ENCODE results near the gene KCNIP1. TPM values are rescaled to one million over a fixed set of nuclear protein-coding genes. Genes with fewer than 3 reads are reported as not detected.

KCNIP1 gene
- polyA plus RNA-seq, 2 of the 4 experiments (the other 2 are of a cell fraction): not detected

DNA sequence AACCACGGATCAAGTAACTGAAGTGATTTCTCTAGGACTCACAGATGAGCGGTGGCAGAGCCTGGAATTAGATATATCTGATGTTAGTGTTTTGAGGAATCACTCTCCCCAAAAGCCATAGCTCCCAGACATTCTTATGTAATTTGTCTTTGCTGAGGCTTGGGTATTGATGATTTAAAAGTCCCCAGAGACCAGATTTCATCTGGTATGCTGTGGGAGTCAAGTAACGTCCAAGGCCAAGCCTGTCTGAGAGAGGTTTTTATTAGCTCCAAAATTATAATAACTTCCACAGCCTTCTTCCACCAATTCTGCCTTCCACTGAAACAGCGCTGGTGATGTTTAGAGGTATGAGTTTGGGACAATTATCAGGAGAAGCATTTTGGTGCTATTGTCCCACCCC, 21.3 kb upstream of the KCNIP1 start:
- FAIRE-seq: no peak

DNA sequence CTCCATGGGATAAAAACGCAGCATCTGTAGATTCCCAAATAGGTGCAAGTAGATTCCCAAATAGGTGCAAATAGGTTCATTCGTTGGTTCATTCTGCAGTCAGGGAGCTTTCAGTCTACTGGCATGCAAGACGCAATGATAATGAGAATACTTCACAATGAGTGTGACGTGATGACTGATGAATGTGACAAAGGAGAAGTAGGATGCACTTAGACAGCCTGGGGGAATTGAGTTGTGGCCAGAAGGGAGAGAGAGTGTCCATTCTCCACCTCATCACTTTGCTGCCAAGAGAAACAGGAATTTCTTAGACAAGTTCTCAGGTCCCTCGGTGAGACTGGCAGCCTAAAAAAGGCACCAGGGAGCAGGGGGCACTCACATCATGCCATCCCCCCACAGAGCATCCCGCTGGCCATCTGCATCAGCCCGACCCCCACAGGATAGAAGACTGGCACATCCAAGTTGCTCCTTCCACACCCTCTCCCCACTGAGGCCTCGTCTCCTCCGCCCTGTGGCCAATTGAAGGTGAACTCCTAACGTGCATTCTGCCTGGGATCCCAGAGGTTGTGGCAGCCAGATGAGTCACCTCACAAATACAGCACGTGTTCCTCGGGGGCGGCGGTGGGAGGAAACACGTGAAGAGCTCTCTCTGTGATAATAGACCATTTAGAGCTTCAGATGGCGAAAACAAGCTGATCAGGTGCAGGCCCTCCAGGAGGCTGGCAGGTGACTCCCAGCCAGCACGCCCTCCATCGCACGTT, 19.9 kb upstream of the KCNIP1 start:
- Histone ChIP-seq H3K4me3 (no peak overlapping the region), H3K4me2 (no peak overlapping the region), H3K9me3 (no peaks in the 10 kb centered on the region), H3K4me1 (peaks cover 18% of the 10 kb centered on the region), H3K27ac (peak overlapping the region in 1 of 2 experiments; percentile 44; a peak in 2 of 6 replicates)
- 59% methylated on average over 19 of the region's 19 CpGs for WGBS (ENCODE audit: missing lambda C conversion rate)
- DNase-seq (ENCODE audit: low read depth in 1 of 2, low spot score in 1 of 2) (peak; percentile 25 to 30), FAIRE-seq (no peak), ATAC-seq (peak; percentile 58 to 64; a peak in 4 of 6 replicates)
- POLR2A ChIA-PET: no interaction called here
- TF ChIP-seq, protein P1, sequence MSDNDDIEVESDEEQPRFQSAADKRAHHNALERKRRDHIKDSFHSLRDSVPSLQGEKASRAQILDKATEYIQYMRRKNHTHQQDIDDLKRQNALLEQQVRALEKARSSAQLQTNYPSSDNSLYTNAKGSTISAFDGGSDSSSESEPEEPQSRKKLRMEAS (IDR thresholded peaks at IDR 0.05): peak; percentile 69; the same call in 1 of the 2 replicates
- TF ChIP-seq MAZ (IDR thresholded peaks at IDR 0.05; ENCODE audit: borderline replicate concordance, low read depth, low read length) (no peak), FOXS1 (CRISPR knock-in tag; IDR thresholded peaks at IDR 0.05) (no peak), RCOR1 (IDR thresholded peaks at IDR 0.05; ENCODE audit: low read depth, low read length) (no peak), FOSL2 (IDR thresholded peaks at IDR 0.05) (no peak), FOSL2 (CRISPR knock-in tag; IDR thresholded peaks at IDR 0.05) (peak; percentile 33; the same call in 1 of the 2 replicates), HDAC2 (IDR thresholded peaks at IDR 0.05) (no peak)
- TF ChIP-seq, protein P2, sequence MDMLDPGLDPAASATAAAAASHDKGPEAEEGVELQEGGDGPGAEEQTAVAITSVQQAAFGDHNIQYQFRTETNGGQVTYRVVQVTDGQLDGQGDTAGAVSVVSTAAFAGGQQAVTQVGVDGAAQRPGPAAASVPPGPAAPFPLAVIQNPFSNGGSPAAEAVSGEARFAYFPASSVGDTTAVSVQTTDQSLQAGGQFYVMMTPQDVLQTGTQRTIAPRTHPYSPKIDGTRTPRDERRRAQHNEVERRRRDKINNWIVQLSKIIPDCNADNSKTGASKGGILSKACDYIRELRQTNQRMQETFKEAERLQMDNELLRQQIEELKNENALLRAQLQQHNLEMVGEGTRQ (IDR thresholded peaks at IDR 0.05): peak; percentile 59; the same call in 1 of the 2 replicates
- CTCF ChIA-PET: interaction anchor here (1.3 to 1.7 kb wide), 2 partner anchors 140 to 148 kb away, joined by 5 to 6 read pairs; no protein-coding TSS in a partner anchor

More for the DNA sequence above, 21.3 kb upstream of the KCNIP1 start:
- Histone ChIP-seq H3K4me2 (no peak overlapping the region), H3K27ac (no peak overlapping the region), H3K4me1 (peaks cover 21% of the 10 kb centered on the region), H3K9me3 (no peaks in the 10 kb centered on the region), H3K4me3 (no peak overlapping the region)
- CTCF ChIA-PET: interaction anchor here (1.1 to 1.5 kb wide), 3 partner anchors 10 to 47 kb away, joined by 3 to 5 read pairs (median 3); no protein-coding TSS in a partner anchor
- 84% methylated on average over 4 of the region's 4 CpGs for WGBS (ENCODE audit: missing lambda C conversion rate)
- TF ChIP-seq RNF2 (IDR thresholded peaks at IDR 0.05; ENCODE audit: borderline replicate concordance, low read depth) (no peak), KDM1A (IDR thresholded peaks at IDR 0.05; ENCODE audit: low read depth) (no peak), RAD21 (conservative IDR thresholded peaks at IDR 0.05 in 1 of 2, IDR thresholded peaks at IDR 0.05 in 1 of 2) (no peak), SMC3 (IDR thresholded peaks at IDR 0.05) (no peak), CHD2 (IDR thresholded peaks at IDR 0.05; ENCODE audit: low read length, partially characterized antibody) (no peak)
- TF ChIP-seq, protein P3, sequence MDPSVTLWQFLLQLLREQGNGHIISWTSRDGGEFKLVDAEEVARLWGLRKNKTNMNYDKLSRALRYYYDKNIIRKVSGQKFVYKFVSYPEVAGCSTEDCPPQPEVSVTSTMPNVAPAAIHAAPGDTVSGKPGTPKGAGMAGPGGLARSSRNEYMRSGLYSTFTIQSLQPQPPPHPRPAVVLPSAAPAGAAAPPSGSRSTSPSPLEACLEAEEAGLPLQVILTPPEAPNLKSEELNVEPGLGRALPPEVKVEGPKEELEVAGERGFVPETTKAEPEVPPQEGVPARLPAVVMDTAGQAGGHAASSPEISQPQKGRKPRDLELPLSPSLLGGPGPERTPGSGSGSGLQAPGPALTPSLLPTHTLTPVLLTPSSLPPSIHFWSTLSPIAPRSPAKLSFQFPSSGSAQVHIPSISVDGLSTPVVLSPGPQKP (IDR thresholded peaks at IDR 0.05; ENCODE audit: low read depth, low read length): no peak
- DNase-seq (ENCODE audit: low read depth in 1 of 2, low spot score in 1 of 2): no peak
- no peak for ATAC-seq
- POLR2A ChIA-PET: no interaction called here

DNA sequence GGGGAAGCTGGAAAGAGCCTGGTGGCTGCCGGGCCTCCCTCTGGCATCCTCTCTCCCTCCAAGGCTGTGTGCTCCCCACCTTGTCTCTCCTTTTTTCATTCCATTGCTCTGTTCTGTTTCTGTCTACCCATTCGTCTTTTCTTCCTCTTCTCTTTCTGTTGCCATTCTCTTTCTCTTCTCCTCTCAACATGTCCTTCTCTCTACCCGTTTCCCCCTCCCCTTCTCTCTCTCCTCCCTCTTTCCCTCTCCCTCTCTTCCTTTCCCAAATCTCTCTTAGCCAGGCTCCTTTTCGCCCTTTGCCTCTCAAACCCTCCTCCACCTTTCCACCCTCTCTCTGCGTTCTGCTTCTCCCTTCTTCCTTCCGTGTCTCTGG, 19.4 kb upstream of the KCNIP1 start:
- H3K4me1 ChIP-seq: peaks cover 12% of the 10 kb centered on the region
- WGBS (ENCODE audit: missing lambda C conversion rate): 84% methylated on average over 6 of the region's 6 CpGs
- ATAC-seq (0 out of 6 replicates have a peak, but pooled peaks of 1 of the 2 experiments have one; percentile 17), DNase-seq (ENCODE audit: low read depth in 1 of 2, low spot score in 1 of 2) (no peak), FAIRE-seq (no peak)
- H3K27ac ChIP-seq: peak overlapping the region in 1 of 2 experiments; percentile 44; a peak in 2 of 6 replicates
- CTCF ChIA-PET: interaction anchor here (1.3 to 1.7 kb wide), 2 partner anchors 139 to 147 kb away, joined by 5 to 6 read pairs; no protein-coding TSS in a partner anchor
- H3K4me3 ChIP-seq: no peak overlapping the region
- H3K9me3 ChIP-seq: no peaks in the 10 kb centered on the region
- POLR2A ChIA-PET: no interaction called here
- no peak overlapping the region for H3K4me2 ChIP-seq
- no peak for TF ChIP-seq HEYL (CRISPR knock-in tag; IDR thresholded peaks at IDR 0.05)
- no peak for TF ChIP-seq FOSB (CRISPR knock-in tag; IDR thresholded peaks at IDR 0.05)
- no peak for TF ChIP-seq SREBF2 (IDR thresholded peaks at IDR 0.05)
- no peak for TF ChIP-seq NPAS2 (CRISPR knock-in tag; IDR thresholded peaks at IDR 0.05; ENCODE audit: borderline replicate concordance)
- TF ChIP-seq ESRRA (IDR thresholded peaks at IDR 0.05; ENCODE audit: borderline replicate concordance, low read length): no peak
- no peak for TF ChIP-seq MAFK (IDR thresholded peaks at IDR 0.05; ENCODE audit: partially characterized antibody)
- TF ChIP-seq, protein P4, sequence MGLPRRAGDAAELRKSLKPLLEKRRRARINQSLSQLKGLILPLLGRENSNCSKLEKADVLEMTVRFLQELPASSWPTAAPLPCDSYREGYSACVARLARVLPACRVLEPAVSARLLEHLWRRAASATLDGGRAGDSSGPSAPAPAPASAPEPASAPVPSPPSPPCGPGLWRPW (IDR thresholded peaks at IDR 0.05): no peak
- TF ChIP-seq ZC3H11A (IDR thresholded peaks at IDR 0.05): no peak
- no peak for TF ChIP-seq RARB (CRISPR knock-in tag; IDR thresholded peaks at IDR 0.05)
- TF ChIP-seq, protein P5, sequence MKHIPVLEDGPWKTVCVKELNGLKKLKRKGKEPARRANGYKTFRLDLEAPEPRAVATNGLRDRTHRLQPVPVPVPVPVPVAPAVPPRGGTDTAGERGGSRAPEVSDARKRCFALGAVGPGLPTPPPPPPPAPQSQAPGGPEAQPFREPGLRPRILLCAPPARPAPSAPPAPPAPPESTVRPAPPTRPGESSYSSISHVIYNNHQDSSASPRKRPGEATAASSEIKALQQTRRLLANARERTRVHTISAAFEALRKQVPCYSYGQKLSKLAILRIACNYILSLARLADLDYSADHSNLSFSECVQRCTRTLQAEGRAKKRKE (CRISPR knock-in tag; IDR thresholded peaks at IDR 0.05; ENCODE audit: low read depth): no peak
- TF ChIP-seq RFX5 (IDR thresholded peaks at IDR 0.05): no peak
- TF ChIP-seq BHLHE40 (IDR thresholded peaks at IDR 0.05; ENCODE audit: low read depth, low read length): no peak
- TF ChIP-seq, protein P6, sequence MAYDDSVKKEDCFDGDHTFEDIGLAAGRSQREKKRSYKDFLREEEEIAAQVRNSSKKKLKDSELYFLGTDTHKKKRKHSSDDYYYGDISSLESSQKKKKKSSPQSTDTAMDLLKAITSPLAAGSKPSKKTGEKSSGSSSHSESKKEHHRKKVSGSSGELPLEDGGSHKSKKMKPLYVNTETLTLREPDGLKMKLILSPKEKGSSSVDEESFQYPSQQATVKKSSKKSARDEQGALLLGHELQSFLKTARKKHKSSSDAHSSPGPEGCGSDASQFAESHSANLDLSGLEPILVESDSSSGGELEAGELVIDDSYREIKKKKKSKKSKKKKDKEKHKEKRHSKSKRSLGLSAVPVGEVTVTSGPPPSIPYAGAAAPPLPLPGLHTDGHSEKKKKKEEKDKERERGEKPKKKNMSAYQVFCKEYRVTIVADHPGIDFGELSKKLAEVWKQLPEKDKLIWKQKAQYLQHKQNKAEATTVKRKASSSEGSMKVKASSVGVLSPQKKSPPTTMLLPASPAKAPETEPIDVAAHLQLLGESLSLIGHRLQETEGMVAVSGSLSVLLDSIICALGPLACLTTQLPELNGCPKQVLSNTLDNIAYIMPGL (CRISPR knock-in tag; IDR thresholded peaks at IDR 0.05; ENCODE audit: borderline replicate concordance): no peak
- no peak for TF ChIP-seq SMC3 (IDR thresholded peaks at IDR 0.05)
- TF ChIP-seq HOXA7 (CRISPR knock-in tag; IDR thresholded peaks at IDR 0.05): no peak
- TF ChIP-seq FOSL2 (IDR thresholded peaks at IDR 0.05): no peak
- no peak for TF ChIP-seq FOSL2 (CRISPR knock-in tag; IDR thresholded peaks at IDR 0.05)
- TF ChIP-seq HOXB13 (CRISPR knock-in tag; IDR thresholded peaks at IDR 0.05; ENCODE audit: low read depth): no peak
